Measurements from ENCODE around the gene ARHGAP31.
"Not testable (repeated sequence)": the region's sequence is repeated elsewhere in the genome, so short reads cannot be mapped to it uniquely, and the experiment has no call there.

Gene ARHGAP31, protein sequence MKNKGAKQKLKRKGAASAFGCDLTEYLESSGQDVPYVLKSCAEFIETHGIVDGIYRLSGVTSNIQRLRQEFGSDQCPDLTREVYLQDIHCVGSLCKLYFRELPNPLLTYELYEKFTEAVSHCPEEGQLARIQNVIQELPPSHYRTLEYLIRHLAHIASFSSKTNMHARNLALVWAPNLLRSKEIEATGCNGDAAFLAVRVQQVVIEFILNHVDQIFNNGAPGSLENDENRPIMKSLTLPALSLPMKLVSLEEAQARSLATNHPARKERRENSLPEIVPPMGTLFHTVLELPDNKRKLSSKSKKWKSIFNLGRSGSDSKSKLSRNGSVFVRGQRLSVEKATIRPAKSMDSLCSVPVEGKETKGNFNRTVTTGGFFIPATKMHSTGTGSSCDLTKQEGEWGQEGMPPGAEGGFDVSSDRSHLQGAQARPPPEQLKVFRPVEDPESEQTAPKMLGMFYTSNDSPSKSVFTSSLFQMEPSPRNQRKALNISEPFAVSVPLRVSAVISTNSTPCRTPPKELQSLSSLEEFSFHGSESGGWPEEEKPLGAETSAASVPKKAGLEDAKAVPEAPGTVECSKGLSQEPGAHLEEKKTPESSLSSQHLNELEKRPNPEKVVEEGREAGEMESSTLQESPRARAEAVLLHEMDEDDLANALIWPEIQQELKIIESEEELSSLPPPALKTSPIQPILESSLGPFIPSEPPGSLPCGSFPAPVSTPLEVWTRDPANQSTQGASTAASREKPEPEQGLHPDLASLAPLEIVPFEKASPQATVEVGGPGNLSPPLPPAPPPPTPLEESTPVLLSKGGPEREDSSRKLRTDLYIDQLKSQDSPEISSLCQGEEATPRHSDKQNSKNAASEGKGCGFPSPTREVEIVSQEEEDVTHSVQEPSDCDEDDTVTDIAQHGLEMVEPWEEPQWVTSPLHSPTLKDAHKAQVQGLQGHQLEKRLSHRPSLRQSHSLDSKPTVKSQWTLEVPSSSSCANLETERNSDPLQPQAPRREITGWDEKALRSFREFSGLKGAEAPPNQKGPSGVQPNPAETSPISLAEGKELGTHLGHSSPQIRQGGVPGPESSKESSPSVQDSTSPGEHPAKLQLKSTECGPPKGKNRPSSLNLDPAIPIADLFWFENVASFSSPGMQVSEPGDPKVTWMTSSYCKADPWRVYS (N-terminal part only)

DNA sequence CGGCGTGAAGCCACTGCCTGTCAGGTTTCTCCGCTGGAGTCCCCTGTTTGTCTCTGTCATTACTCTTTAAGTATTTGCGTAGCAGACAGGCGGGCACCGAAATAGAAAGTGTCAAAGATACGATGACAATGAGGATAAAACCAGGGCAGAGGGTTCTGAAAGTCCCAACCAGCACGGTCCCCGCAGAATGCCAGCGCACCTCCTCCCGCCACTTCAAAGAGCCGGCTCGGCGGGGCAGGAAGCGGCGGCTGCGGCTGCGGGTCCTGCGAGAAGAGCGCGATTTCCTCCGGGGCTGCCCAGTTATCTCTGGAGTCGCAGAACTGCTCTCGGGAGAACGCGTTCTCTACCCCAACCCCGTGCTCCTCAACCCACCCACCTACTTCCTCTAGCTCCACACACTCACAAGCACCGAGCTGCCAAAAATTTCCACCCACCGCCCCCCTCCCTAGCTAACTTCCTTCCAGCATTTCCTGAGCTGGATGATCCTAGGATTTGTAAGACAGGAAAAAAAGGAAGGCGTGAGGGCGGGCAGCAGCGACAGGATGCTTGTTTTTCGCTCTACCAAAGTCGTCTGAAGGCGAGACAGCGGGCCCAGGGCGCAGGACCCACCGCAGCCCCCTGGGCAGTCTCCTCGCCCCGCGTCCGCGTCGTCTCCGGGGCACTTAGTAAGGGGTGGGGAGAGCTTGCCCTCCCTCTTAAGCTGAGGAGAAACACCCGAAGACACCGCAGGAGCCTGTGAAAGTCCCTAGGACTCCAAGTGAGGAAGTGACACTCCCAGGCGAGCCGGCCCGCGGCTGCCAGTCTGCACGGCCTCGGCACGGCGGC lies at the start of gene ARHGAP31:
ARHGAP31 (plus strand) TSS at position 513 of the 825 bp plus-strand sequence. CDS start 522 bp downstream, outside the sequence.
- DNase-seq (ENCODE audit: low read depth, low spot score): no peak

DNA sequence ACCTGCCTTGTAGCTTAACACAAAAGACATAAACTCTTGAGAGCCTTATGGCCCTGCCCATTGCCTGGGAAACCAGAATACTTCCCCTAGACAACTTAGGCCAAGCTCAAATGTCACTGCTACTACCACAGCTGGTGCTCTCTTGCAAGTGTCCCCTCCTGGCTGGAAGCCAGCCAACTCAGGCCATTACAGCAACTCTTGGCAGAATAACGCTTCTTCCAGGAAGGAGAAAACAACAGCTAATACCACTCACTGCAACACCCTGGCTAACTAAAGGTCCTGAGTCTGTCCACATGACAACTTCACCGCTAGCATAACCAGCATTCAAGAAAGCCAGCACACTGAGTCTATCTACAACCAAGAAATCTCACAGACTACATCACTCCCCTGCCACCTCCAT lies 48.4 kb upstream of the ARHGAP31 start:
- no peak for DNase-seq (ENCODE audit: low read depth, low spot score)

DNA sequence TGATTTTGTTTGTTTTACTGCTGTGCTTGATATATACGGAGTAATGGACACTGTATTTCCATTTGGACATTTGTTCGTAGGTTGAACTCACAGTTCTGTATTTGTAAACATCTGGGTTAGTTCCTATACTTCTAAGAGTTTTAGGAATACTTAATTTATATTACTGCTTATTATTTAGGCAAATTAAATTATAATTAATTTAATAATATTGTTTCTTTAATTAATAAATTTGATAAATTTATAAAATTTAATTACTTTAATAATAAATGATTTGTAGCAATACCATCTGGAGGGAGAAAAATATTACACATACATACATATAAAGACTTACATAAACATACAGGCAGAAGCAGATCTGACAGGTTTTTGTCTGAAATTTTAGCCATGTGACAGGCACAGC lies 39.0 kb upstream of the ARHGAP31 start:
- no peak for DNase-seq (ENCODE audit: low read depth, low spot score)

DNA sequence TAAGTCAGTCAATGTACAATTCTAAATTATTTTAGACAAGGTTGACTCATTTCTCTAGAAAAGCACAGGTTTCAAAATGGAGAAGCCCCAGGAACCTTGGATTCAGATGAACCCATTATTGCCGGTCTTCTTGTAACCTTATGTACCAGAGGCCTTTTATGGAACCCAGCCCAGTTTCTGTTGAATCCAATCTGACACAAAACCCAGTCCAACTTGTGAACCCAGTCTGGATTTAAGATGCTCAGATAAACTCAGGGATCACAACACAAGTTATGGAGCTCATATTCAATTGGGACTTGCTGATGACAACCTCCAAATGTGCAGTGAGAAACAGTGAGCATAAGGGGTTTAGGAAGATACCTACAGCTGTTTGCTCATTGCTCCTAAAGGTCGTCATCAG lies 37.1 kb upstream of the ARHGAP31 start:
- DNase-seq (ENCODE audit: low read depth, low spot score): no peak

DNA sequence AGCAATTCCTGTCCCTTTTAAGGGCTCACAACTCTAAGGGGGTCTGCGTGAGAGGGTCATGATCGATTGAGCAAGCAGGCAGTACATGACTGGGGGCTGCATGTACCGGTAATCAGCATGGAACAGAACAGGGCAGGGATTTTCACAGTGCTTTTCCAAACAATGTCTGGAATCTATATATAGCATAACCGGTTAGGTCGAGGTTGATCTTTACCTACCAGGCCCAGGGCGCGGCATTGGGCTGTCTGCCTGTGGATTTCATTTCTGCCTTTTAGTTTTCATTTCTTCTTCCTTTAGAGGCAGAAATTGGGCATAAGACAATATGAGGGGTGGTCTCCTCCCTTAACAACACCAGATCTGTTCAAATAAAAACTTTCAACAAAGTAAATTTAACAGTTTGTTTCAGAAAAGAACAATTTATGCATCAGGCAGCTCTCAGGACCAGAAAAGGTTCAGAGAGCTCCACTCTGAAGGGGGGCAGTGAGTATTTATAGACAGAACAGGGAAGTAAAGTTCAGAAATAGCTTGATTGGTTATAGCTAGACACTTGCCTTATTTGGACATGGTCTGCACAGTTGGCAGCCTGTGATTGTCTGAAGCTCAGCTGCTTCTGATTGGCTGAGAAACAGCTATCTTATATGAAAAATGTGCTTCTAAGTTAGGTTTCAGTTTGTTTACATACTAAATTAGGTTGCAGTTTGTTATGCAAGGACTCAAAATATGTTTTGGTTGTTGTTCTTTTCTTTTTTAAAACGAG lies 36.4 kb upstream of the ARHGAP31 start:
- DNase-seq (ENCODE audit: low read depth, low spot score): no peak

DNA sequence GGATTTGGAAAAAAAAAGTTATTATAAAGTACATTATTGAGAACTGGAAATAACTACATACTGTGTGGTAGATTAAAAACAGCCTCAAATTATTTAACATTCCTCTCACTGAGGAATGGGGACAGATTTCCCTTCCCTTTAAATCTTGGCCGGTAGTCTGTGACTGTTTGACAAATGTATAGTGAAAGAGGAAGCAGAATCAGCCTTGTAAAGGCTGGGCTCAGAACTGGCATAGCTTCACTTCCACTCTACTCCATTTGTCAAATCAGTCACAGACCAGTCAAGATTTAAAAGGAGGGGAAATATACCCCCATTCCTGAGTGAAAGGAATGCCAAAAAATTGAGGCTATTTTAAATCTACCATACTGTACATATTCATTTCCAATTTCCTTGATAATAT lies 35.3 kb upstream of the ARHGAP31 start:
- no peak for DNase-seq (ENCODE audit: low read depth, low spot score)

DNA sequence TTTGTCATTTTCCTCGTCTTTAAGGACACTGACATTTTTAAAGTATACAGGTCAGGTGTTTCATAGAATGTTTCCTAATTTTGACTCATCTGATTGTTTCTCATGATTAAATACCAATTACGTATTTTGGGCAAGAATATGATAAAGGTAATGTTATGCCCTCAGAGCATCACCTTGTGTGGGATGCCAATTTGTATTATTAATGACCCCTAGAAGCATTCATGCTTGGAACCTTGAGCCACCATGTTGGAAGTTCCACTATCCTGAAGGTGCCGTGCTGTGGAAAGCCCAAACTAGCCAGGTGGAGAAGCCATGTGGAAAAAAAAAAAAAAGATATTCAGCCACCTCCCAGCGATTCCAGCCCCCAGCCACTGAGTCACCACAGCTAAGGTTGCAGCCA lies 34.4 kb upstream of the ARHGAP31 start:
- no peak for DNase-seq (ENCODE audit: low read depth, low spot score)

DNA sequence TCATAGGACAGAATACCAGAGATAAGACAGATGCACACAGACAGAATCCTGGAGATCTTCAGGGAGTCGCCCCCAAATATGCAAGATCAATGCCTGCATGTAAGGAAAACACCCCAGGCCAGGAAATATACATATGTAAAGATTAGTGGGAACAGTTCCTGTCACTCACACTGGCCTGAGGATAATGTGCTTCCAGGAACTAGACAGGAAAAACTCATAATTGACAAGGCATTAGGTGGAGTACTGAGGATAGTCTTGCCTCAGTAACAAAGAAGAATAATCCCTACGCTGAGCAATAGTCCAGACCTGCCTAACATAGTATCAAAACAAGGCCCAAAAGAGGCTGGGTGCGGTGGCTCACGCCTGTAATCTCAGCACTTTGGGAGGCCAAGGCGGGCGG lies 33.1 kb upstream of the ARHGAP31 start:
- DNase-seq (ENCODE audit: low read depth, low spot score): no peak

DNA sequence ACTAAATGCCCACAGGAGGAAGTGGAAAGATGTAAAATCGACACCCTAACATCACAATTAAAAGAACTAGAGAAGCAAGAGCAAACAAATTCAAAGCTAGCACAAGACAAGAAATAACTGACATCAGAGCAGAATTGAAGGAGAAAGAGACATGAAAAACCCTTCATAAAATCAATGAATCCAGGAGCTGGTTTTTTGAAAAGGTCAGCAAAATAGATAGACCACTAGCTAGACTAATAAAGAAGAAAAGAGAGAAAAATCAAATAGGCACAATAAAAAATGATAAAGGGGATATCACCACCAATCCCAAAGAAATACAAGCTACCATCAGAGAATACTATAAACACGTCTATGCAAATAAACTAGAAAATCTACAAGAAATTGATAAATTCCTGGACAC lies 24.0 kb upstream of the ARHGAP31 start:
- DNase-seq (ENCODE audit: low read depth, low spot score): not testable (repeated sequence)

DNA sequence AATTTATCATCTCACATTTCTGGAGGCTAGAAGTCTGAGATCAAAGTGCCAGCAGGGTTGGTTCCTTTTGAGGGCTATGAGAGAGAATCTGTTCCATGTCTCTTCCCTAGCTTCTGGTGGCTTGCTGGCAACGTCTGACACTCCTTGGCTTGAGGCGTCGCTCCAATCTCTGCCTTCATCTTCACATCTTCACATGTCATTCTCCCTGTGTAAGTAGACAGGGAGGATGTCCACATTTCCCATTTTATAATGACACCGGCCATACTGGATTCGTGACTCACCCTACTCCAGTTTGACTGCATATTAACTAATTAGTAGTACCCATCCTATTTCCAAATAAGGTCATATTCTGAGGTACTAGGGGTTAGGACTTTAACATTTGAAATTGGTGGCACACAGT lies 17.5 kb upstream of the ARHGAP31 start:
- no peak for DNase-seq (ENCODE audit: low read depth, low spot score)

DNA sequence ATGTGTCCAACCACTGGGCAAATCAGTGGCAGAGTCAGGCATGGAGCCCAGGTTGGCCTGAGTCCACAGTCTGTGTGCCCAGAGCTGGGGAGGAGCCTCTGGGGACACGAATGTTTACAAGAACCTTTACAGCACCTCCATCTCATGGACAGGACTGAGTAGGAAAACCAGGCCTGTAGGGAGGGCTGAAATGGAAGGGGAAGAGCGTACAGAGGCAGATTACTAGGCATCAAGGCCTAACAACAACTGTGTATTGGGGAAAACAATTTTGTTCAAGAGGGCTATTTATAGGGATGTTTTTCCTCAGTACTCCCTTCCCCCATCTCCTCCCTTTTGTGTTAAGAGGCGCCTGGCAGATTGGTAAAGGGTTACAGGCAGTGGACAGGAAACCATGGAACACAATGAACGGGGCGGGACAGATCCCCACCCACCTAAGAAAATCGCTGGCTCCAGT lies 15.1 kb upstream of the ARHGAP31 start:
- no peak for DNase-seq (ENCODE audit: low read depth, low spot score)

DNA sequence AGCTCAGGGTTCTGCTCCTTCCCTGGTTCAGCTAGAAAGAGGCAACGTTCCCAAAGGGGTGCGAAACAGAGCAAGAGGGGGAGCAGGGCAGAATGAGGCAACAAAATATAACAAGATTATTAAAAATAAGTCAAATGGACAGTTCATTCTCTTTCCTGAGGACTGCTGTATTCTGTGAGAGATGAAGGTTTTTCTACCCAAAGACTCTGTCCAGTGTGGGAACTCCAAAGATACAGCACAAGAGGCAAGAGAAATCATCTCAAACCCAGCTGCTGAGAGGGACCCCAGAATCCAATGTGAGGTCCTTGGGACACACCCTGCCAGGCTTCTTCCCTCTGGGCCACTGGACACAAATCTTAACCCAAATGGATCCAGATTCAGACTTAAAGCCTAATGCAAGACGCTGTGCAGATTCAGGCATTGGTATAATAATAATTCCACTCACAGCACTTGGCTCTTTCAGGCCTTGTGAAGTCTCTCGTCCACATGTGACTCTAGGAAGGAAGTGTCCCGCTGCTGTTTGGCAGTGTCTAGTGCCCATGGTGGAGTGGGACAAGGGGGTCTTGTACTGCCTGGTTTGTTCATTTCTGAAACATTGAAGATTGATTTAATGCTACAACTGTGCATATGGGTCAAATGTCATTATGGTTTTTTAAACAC lies 14.5 kb upstream of the ARHGAP31 start:
- no peak for DNase-seq (ENCODE audit: low read depth, low spot score)

DNA sequence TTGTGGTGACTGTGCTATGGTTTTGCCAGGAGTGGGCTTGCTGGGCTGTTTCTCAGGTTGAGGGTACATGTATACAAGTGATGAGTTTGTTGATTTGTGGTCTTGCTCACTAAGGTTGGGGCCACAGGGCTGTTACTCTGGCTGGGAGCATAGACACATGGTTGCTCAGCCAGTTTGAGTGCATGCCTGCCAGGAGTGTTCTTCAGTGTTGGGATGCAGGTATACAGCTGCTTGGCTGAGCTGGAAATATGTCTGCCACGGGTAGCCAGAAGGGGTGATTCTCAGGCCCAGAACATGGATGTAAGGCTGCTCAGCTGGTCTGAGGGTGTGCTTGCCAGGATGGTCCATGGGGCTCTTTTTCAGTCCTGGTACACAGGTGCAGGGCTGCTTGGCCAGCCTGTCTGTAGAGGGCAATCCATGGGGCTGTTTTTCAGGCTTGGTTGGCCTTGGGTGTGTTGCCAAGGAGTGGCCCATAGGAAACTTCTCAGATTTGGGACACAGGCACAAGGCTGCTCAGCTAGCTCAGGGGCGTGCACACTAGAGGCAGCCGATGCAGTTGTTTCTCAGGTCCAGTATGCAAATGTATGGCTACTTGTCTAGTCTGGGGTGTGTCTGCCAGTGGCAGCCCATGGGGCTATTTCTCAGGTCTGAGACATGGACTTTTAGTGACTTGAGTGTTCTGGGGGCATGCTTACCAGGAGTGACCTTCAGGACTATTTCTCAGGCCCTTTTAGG lies 5.3 kb upstream of the ARHGAP31 start:
- DNase-seq (ENCODE audit: low read depth, low spot score): no peak

DNA sequence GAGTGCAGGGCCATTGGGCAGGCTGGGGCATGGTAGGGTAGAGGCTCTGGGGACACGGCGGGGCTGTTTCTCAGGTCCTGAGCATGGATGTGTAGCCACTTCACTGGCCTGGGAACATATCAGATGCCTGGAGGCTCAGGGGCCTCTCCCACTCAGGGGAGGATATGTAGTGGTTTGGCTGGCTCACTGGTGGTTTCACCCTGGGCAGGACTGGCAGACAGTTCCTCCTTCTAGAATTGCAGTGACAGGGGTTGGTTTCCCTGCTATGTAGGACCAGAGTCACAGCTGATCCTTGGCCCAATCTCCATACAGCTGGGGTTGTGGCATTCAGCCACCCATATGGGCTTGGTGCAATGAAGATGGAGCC lies 4.8 kb upstream of the ARHGAP31 start:
- DNase-seq (ENCODE audit: low read depth, low spot score): no peak

DNA sequence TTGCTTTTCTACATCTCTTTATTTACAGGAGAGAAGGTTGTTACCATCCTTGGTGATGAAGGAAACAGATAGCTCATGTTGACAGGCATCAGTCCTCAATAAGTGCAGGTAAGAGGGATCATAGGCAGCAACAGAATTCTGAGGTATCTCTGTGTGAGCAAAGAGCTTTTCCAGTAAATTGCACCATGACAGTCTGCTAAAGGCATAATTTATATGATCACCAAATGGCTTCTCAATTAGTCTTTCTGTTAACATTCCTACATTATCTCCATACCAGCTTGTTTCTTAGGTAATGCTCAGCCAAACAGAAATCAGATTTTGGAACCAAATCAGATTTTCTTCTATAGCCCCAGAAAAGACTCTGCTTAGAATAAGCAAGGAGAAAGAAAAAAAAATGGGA lies 3.6 kb upstream of the ARHGAP31 start:
- DNase-seq (ENCODE audit: low read depth, low spot score): no peak

DNA sequence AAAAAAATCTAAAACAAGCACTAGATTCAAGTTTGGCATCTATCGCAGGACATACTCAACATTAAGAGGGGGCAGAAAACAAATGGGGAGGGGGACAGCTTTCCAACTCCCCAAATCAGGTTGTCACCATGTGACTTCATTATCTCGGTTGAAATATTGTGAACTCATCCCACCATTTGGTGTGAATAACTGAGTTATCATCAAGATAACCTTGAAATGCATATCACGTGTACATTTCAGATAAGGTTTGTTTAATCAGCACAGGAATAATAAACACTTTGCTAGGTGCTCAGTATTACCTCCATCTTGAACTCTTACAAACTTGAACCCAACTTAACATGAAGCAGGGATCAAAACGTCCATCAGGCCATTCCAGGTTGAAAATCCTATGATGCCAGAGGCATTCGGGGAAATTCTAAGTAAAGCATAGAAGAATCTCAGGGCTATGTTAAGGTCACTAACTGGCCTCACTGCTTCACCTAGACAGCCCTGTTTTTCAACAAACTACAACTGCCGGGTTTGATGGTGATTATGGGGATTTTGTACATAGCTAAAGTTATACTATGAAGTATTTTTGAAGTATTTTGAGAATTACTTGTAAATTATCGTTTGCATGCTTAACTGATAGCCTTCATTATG lies 3.0 kb upstream of the ARHGAP31 start:
- no peak for DNase-seq (ENCODE audit: low read depth, low spot score)

DNA sequence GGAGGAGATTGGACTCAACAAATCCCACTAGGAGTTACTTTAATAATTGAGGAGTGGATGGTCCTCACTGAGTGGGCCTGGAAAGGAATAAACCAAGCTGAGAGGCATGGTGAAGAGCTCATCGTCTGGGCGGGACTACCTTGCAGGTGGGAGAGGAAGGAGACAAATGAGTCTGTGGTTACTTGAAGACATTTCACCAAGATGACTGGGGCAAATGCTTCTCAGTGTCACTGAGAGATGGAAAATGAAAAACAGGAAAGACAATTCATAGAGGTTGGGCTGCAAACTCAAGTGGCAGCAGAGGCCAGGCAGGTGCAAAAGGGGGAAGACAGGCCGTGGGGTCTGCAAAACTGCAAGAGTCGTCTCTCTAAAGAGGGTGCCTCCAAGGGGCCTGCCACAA lies 1.5 kb upstream of the ARHGAP31 start:
- DNase-seq (ENCODE audit: low read depth, low spot score): no peak

DNA sequence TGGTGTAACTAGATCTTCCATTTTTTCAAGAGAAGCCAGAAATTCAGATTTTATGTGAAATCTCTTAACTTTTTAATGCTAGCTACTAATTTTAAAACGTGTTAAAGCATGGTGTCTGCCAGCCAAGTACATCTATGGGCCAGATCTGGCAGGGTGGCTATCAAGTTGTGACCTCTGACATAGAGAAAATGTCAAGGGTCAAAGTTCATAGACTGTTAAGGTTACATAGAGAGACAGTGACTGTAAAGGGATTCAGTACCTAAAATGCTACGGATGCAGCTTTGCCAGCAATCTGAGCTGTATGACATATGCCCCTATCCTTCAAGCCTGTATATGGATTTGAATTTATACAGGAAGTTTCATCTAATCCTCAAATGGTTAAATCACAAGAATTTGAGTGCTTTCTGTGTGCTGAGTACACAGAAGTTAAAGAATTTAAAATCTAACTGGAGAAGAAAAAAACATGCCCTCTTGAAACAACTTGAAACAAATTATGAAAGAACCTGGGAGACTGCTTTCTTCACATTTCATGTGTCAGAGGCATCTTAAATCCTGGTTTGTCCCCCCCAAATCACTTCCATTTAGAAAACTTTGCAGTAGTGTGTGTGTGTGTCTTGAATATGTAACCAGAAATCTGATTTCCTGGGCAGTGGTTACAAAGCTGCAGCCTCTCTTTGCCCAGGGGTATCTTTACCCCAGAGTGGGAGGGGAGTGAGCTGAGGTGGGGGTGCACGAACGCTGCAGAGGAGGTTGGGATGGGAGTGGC lies 895 bp upstream of the ARHGAP31 start:
- DNase-seq (ENCODE audit: low read depth, low spot score): no peak

All from smooth muscle cell of the brain vasculature (primary cell).